ENCODE results near the gene PNO1. TPM values are rescaled to one million over a fixed set of nuclear protein-coding genes. Genes with fewer than 3 reads are reported as not detected.

Gene PNO1
- total and polyA plus RNA-seq, 2 experiments from 2014 or later, result 34.6 to 43.7 TPM

GRCh38 chr2:68196120-68196716 is 38.5 kb downstream of the PNO1 start:
- peaks cover 15% of the 10 kb centered on the region for H4K20me1 ChIP-seq (replicated peaks; ENCODE audit: insufficient read depth)
- H3F3A ChIP-seq (replicated peaks; ENCODE audit: low read depth), result no peaks in the 10 kb centered on the region
- Mint-ChIP-seq H3K4me1 (0 out of 3 replicates have a peak, but pooled peaks cover 4% of the 10 kb centered on the region), H3K27me3 (ENCODE audit: insufficient read depth, low read depth, poor library complexity) (no peaks in the 10 kb centered on the region), H3K27ac (no peak overlapping the region), H3K36me3 (ENCODE audit: low read depth) (no peaks in the 10 kb centered on the region), H3K9me3 (no peaks in the 10 kb centered on the region), H3K4me3 (no peak overlapping the region)
- no peaks in the 10 kb centered on the region for H3K27me3 ChIP-seq (ENCODE audit: insufficient read depth)
- H3K79me2 ChIP-seq (replicated peaks; ENCODE audit: insufficient read depth), result peaks cover 94% of the 10 kb centered on the region
- ATAC-seq (no peak), DNase-seq (ENCODE audit: low spot score) (peak; percentile 55)
- H3K4me1 ChIP-seq (ENCODE audit: insufficient read depth), result no peaks in the 10 kb centered on the region
- no peaks in the 10 kb centered on the region for H3K9me2 ChIP-seq (ENCODE audit: insufficient read depth)
- H3K4me2 ChIP-seq, result no peak overlapping the region
- TF ChIP-seq STAT1 (IDR thresholded peaks at IDR 0.05; ENCODE audit: unreplicated experiment) (no peak), CTCF (conservative IDR thresholded peaks at IDR 0.05; ENCODE audit: low read depth in 2 of 2) (peak; percentile 33 to 71)
- H2AFZ ChIP-seq, result no peak overlapping the region
- H3K27ac ChIP-seq (ENCODE audit: low read depth), result no peak overlapping the region
- H3K36me3 ChIP-seq (ENCODE audit: insufficient read depth), result no peaks in the 10 kb centered on the region
- H3K4me3 ChIP-seq, result no peak overlapping the region

DNA sequence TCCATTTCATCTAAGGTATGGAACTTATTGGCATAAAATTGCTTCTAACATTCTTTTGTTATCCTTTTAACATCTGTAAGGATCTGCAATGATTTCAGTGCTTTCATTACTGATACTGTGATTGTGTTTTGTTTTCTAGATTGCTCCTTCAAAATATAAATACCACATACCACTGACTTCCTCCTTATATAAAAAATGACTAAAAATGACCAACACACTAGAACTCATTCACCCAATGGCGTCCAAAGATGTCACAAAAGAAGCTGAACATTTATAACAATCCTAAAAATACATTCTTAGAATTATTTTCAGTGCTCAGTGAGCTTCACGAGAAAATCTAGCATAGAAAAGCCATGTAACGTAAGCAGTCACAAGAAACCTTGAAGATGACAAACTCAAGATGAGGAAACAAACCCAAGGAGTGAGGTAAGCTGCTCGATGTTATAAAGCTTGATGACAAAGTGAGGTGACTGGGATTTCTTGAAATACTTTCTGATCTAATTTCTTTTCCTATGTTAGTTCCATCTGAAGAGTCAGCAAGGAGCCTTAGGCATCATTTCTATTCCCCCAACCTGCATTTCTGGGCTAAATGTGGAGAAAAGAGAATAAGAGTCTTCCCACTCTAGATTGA is 42.6 kb downstream of the PNO1 start:
- no peak overlapping the region for H3K4me3 ChIP-seq
- ATAC-seq (no peak), DNase-seq (ENCODE audit: low spot score) (no peak)
- H3K4me1 ChIP-seq (ENCODE audit: insufficient read depth), result no peaks in the 10 kb centered on the region
- peak overlapping the region; percentile 17; the same call in 1 of the 2 replicates for H3K27ac ChIP-seq (ENCODE audit: low read depth)
- Mint-ChIP-seq H3K9me3 (no peaks in the 10 kb centered on the region), H3K27ac (peak overlapping the region; percentile 45), H3K27me3 (ENCODE audit: insufficient read depth, low read depth, poor library complexity) (no peaks in the 10 kb centered on the region), H3K36me3 (ENCODE audit: low read depth) (no peaks in the 10 kb centered on the region), H3K4me1 (peaks cover 3% of the 10 kb centered on the region; the same call in 1 of the 3 replicates), H3K4me3 (no peak overlapping the region)
- no peak overlapping the region for H2AFZ ChIP-seq
- H3K4me2 ChIP-seq, result no peak overlapping the region
- H3K79me2 ChIP-seq (replicated peaks; ENCODE audit: insufficient read depth), result peaks cover 92% of the 10 kb centered on the region
- H3K36me3 ChIP-seq (ENCODE audit: insufficient read depth), result no peaks in the 10 kb centered on the region
- no peaks in the 10 kb centered on the region for H3F3A ChIP-seq (replicated peaks; ENCODE audit: low read depth)
- H4K20me1 ChIP-seq (replicated peaks; ENCODE audit: insufficient read depth), result peaks cover 15% of the 10 kb centered on the region
- H3K27me3 ChIP-seq (ENCODE audit: insufficient read depth), result no peaks in the 10 kb centered on the region
- no peaks in the 10 kb centered on the region for H3K9me2 ChIP-seq (ENCODE audit: insufficient read depth)
- TF ChIP-seq NANOG (IDR thresholded peaks at IDR 0.05; ENCODE audit: borderline replicate concordance) (no peak), CREB1 (CRISPR knock-in tag; IDR thresholded peaks at IDR 0.05; ENCODE audit: low read depth) (no peak), EZH2 (IDR thresholded peaks at IDR 0.05; ENCODE audit: low read depth, unreplicated experiment) (no peak), CTCF (conservative IDR thresholded peaks at IDR 0.05; ENCODE audit: low read depth in 2 of 2) (no peak), ZNF114 (CRISPR knock-in tag; IDR thresholded peaks at IDR 0.05) (no peak), JUNB (IDR thresholded peaks at IDR 0.05; ENCODE audit: unreplicated experiment) (no peak), ZNF331 (CRISPR knock-in tag; IDR thresholded peaks at IDR 0.05; ENCODE audit: low read depth) (no peak), STAT1 (IDR thresholded peaks at IDR 0.05; ENCODE audit: unreplicated experiment) (no peak), EZH2phosphoT487 (IDR thresholded peaks at IDR 0.05; ENCODE audit: unreplicated experiment) (no peak), POLR2AphosphoS5 (IDR thresholded peaks at IDR 0.05; ENCODE audit: low read depth) (no peak)
- TF ChIP-seq, protein P1, sequence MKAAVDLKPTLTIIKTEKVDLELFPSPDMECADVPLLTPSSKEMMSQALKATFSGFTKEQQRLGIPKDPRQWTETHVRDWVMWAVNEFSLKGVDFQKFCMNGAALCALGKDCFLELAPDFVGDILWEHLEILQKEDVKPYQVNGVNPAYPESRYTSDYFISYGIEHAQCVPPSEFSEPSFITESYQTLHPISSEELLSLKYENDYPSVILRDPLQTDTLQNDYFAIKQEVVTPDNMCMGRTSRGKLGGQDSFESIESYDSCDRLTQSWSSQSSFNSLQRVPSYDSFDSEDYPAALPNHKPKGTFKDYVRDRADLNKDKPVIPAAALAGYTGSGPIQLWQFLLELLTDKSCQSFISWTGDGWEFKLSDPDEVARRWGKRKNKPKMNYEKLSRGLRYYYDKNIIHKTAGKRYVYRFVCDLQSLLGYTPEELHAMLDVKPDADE (IDR thresholded peaks at IDR 0.05), result no peak
